Parathyroid adenoma (tissue), 2 donors: ENCODE measurements around the gene KDM5B.

Experiments used
- H2AFZ ChIP-seq: fragments of 300-600 bp; sonication (generic); one replicate; pipeline ENCODE4 v1.7.0; 2017; ENCODE audit warnings: antibody characterized with exemption, mild to moderate bottlenecking
- H3K27ac ChIP-seq: fragments of 300-600 bp; sonication (generic); one replicate; pipeline ENCODE4 v1.7.0; 2017
- H3K27me3 ChIP-seq: fragments of 300-600 bp; sonication (generic); one replicate; pipeline ENCODE4 v1.7.0; 2017; ENCODE audit warnings: low read length; ENCODE audit not compliant: control insufficient read depth, insufficient read depth
- H3K36me3 ChIP-seq: fragments of 300-600 bp; sonication (generic); one replicate; pipeline ENCODE4 v1.7.0; 2017; ENCODE audit warnings: low read length; ENCODE audit not compliant: control insufficient read depth, insufficient read depth
- H3K4me1 ChIP-seq: fragments of 300-600 bp; sonication (generic); one replicate; pipeline ENCODE4 v1.7.0; 2017; ENCODE audit warnings: control low read depth
- H3K4me2 ChIP-seq: fragments of 300-600 bp; sonication (generic); one replicate; pipeline ENCODE4 v1.7.0; 2017; ENCODE audit warnings: low read length
- H3K4me3 ChIP-seq: fragments of 300-600 bp; sonication (generic); one replicate; pipeline ENCODE4 v1.7.0; 2017; ENCODE audit warnings: low read depth, low read length
- H3K79me2 ChIP-seq: fragments of 300-600 bp; sonication (generic); one replicate; pipeline ENCODE4 v1.7.0; 2017; ENCODE audit warnings: control low read depth
- H3K9ac ChIP-seq: fragments of 300-600 bp; sonication (generic); one replicate; pipeline ENCODE4 v1.7.0; 2017; ENCODE audit warnings: mild to moderate bottlenecking
- H3K9me3 ChIP-seq: fragments of 300-600 bp; sonication (generic); one replicate; pipeline ENCODE4 v1.7.0; 2017; ENCODE audit warnings: low read length; ENCODE audit not compliant: control insufficient read depth
- TF ChIP-seq, protein P1 (sequence below): fragments of 300-600 bp; sonication (generic); IDR thresholded peaks from one replicate; pipeline ENCODE4 v1.7.0; 2017; ENCODE audit warnings: antibody characterized with exemption, mild to moderate bottlenecking
- donor health status: primary hyperparathyroidism.

KDM5B gene

DNA sequence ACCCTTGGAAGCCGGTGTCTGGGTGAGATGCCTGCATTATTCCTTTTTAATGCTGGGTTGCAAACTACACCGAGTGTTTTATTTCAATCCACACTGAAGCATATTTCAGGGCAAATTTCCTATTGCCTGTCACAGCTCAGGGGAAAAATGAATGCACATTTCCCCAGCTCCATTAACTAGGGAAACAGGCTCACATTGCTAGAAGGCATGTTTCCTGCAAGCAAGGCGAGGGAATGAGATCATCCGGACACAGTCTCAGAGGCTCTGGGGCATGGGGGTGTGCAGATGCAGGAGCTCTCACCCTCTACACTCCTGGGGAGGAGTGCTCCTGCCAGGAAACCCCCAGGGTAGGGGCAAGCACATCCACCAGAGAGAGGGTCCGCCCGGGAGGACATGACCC lies 122.6 kb downstream of the KDM5B start:
- TF ChIP-seq, protein P1, sequence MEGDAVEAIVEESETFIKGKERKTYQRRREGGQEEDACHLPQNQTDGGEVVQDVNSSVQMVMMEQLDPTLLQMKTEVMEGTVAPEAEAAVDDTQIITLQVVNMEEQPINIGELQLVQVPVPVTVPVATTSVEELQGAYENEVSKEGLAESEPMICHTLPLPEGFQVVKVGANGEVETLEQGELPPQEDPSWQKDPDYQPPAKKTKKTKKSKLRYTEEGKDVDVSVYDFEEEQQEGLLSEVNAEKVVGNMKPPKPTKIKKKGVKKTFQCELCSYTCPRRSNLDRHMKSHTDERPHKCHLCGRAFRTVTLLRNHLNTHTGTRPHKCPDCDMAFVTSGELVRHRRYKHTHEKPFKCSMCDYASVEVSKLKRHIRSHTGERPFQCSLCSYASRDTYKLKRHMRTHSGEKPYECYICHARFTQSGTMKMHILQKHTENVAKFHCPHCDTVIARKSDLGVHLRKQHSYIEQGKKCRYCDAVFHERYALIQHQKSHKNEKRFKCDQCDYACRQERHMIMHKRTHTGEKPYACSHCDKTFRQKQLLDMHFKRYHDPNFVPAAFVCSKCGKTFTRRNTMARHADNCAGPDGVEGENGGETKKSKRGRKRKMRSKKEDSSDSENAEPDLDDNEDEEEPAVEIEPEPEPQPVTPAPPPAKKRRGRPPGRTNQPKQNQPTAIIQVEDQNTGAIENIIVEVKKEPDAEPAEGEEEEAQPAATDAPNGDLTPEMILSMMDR: no peak
- Histone ChIP-seq H2AFZ (no peak overlapping the region), H3K4me2 (no peak overlapping the region), H3K27me3 (no peaks in the 10 kb centered on the region), H3K9ac (no peak overlapping the region), H3K79me2 (no peaks in the 10 kb centered on the region), H3K27ac (no peak overlapping the region), H3K36me3 (no peaks in the 10 kb centered on the region), H3K9me3 (no peaks in the 10 kb centered on the region), H3K4me1 (no peaks in the 10 kb centered on the region), H3K4me3 (no peak overlapping the region)

DNA sequence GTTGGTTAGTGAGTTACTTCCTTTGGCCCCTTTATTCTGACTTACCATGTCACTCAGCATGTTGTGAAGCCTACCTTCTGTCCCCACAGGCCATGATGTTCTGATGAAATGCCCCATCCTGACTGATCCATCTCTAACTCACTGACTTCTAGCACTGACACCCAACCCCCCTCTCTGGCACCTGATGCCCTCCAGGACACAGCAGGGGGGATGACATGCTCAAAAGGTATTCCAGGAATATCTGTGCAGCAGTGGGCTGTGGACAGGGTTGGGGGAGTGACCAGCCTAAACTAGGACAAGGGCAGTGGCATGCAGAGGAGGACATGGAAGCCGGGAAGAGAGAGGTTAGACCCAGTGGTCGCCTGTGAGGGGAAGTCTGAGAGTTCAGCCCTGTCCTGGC lies 123.5 kb downstream of the KDM5B start:
- Histone ChIP-seq H3K27ac (no peak overlapping the region), H2AFZ (no peak overlapping the region), H3K4me1 (no peaks in the 10 kb centered on the region), H3K4me3 (no peak overlapping the region), H3K27me3 (no peaks in the 10 kb centered on the region), H3K4me2 (no peak overlapping the region), H3K9me3 (no peaks in the 10 kb centered on the region), H3K9ac (no peak overlapping the region), H3K79me2 (no peaks in the 10 kb centered on the region), H3K36me3 (no peaks in the 10 kb centered on the region)
- TF ChIP-seq, protein P1: no peak

DNA sequence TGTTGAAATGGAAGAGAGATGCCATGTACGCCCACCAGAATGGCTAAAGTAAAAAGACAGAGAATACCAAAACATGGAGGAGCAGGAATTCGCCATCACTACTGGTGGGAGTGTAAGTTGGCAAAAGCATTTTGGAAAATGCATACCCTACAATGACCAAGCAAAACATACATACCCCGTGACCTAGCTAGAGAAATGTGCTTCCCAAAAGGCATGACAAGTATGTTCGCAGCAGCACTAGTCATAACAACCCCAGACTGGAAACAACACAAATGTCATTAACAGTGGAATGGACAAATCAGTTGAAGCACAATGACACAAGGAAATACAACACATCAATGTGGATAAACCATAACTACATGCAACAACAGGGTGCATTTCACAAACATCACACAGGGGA lies 125.2 kb downstream of the KDM5B start:
- H3K9me3 ChIP-seq: no peaks in the 10 kb centered on the region
- no peak overlapping the region for H3K27ac ChIP-seq
- H3K9ac ChIP-seq: no peak overlapping the region
- no peak overlapping the region for H3K4me2 ChIP-seq
- no peak overlapping the region for H3K4me3 ChIP-seq
- TF ChIP-seq, protein P1: no peak
- no peak overlapping the region for H2AFZ ChIP-seq
- no peaks in the 10 kb centered on the region for H3K36me3 ChIP-seq
- H3K27me3 ChIP-seq: no peaks in the 10 kb centered on the region
- H3K4me1 ChIP-seq: no peaks in the 10 kb centered on the region
- H3K79me2 ChIP-seq: no peaks in the 10 kb centered on the region

DNA sequence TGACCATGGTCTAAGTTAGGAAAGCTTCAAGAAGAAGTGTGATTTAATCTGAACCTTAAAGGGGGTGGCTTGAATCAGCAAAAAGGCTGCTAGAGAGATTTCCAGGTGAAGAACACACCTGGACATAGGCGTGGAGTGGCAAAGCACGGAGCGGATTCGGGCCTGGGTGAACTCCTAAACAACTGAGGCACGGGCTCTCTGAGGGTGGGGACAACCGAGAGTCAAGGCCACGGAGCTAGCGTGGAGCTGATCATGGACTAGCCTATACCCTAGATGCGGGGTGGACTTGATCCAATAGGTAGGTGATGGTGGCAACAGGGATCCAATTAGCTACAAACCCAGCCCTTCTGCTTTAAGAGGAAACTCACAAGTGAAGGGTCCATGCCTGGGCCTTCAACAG lies 125.7 kb downstream of the KDM5B start:
- Histone ChIP-seq H3K4me3 (no peak overlapping the region), H3K9me3 (no peaks in the 10 kb centered on the region), H3K79me2 (no peaks in the 10 kb centered on the region), H3K4me2 (no peak overlapping the region), H3K4me1 (no peaks in the 10 kb centered on the region), H3K27ac (no peak overlapping the region), H2AFZ (no peak overlapping the region), H3K36me3 (no peaks in the 10 kb centered on the region), H3K27me3 (no peaks in the 10 kb centered on the region), H3K9ac (no peak overlapping the region)
- TF ChIP-seq, protein P1: no peak

DNA sequence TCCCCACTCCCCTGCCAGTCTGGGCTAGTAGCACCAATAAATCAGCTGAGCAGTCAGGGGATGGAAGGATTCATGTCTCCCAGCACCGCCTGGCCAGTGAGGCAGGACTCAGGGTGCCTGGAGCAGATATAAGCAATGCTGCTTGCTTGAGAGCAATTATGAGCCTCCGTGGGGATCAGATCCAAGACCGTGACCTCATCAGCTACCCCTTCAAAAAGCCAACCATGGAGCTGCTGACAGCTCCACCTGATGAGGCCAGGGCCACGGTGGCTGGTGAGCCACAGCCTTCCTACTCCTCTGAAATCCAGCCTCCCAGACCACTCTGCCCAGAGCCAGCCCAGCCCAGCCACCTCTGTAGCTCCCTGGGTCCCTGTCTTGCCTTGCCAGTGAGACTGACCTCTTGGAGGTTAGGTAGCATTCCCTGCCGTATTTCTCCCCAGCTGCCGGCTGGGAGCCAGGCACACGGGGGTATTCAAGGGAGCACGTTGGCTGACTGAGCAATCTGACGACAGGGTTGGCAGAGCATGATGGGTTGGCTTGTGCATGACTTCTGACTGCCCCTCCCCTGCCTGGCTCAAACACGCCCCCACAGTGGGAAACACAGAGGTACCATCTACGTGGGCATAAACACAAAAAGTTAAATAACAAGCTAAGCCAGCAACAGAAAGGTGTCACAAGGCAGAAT lies 126.3 kb downstream of the KDM5B start:
- Histone ChIP-seq H3K79me2 (no peaks in the 10 kb centered on the region), H3K4me1 (no peaks in the 10 kb centered on the region), H3K27ac (no peak overlapping the region), H3K36me3 (no peaks in the 10 kb centered on the region), H3K4me3 (no peak overlapping the region), H3K27me3 (no peaks in the 10 kb centered on the region), H3K9me3 (no peaks in the 10 kb centered on the region), H3K9ac (no peak overlapping the region), H3K4me2 (no peak overlapping the region), H2AFZ (no peak overlapping the region)
- TF ChIP-seq, protein P1: no peak
